ENCODE measurements around the gene LARP4. TPM values are rescaled to one million over a fixed set of nuclear protein-coding genes. Genes with fewer than 3 reads are reported as not detected.

Gene LARP4
- total RNA-seq, 6 donors from 2014 or later: 29.1 to 75.2 (median 45.4) TPM

DNA sequence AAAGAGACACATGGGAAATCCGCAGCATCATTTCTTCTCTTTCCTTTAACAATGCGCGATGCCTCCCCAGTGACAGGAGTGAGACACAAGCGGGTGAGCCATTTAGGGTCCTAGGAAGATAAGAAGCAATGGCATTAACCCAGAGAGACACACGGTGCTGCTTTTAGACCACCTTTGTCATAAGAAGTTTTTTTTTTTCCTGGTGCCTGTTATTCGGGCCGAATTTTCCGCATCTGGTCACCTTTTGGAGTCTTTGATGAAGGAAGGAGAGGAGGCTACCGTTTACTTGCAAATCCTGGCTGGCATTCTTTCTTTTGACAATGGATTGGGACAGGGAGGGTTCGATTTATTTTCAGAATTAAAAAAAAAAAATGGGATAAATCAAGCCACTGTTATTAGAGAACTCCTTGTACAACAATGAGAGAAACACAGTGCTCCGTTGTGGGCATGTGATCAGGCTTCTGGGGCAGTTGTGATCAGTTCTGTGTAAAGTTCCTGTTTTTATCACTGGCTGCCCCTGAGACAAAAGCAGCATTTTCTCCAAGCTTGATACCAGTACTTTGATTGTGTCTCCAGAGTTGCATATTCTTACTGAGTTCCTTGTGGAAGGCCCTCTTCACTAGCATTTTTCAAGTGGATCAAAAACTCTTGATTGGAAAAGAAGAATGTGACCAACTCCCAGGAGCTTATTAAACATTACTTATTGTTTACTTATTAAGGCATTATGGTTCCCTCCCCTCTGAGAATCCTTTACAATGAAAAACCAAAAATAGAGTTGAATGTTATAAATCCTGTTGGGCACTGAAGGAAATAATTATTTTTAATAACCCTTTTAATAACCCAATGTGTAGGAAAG is 105.2 kb downstream of the LARP4 start:
- Histone ChIP-seq H3K4me3 (peak overlapping the region; percentile 72 to 95 (median 88)), H3K27me3 (no peaks in the 10 kb centered on the region), H3K27ac (peak overlapping the region; percentile 92 to 99 (median 95)), H3K36me3 (no peaks in the 10 kb centered on the region), H3K9me3 (no peaks in the 10 kb centered on the region), H3K4me1 (peaks cover 41 to 55% (median 48%) of the 10 kb centered on the region in 4 donors)
- ATAC-seq (ENCODE audit: low FRiP score in 2 of 2): peak; percentile 30 to 53
- peak in 1 of 2 donors; percentile 58 for DNase-seq
- TF ChIP-seq CTCF (IDR thresholded peaks at IDR 0.05): no peak
- TF ChIP-seq POLR2A (IDR thresholded peaks at IDR 0.05): no peak
- TF ChIP-seq POLR2AphosphoS5 (IDR thresholded peaks at IDR 0.05): no peak
- no peak for TF ChIP-seq EP300 (IDR thresholded peaks at IDR 0.05)
- WGBS, 2 donors: 1 to 2% methylated on average over 11 of the region's 11 CpGs

DNA sequence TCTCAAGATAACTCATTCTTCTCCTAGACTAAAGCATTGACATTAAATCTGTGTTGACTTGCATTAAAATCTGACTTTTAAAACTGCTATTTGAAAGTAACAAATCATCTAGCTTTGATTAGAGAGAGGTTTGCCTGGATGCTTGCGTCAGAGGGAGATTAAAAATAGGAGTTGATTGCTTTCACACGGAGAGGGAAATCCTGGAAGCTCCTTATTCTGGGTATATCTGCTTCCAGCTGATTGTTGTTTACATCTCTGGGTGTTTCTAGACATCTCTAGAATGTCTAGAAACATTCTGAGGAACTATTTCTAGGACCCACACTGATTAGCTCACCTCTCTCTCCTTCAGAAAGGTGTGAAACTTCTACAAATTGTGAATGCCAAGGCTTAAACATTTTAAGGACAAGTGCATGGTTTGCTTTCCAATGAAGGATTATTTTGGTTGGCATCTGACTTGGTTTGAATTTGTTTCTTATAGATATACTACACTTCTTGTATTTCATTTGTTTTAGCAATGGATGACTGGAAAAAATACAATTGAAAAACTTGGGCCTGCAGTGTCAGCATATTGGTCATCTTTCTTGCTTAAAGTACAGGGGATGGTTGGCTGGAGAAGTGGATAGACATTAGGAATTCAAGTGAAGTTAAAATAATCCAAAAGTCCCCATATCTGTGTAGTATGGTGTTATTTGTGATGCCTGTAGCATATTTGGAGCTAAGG is 106.2 kb downstream of the LARP4 start:
- no peak for TF ChIP-seq CTCF (IDR thresholded peaks at IDR 0.05)
- no peak for TF ChIP-seq POLR2AphosphoS5 (IDR thresholded peaks at IDR 0.05)
- TF ChIP-seq POLR2A (IDR thresholded peaks at IDR 0.05): no peak
- no peak for TF ChIP-seq EP300 (IDR thresholded peaks at IDR 0.05)
- H3K27me3 ChIP-seq: no peaks in the 10 kb centered on the region
- H3K27ac ChIP-seq: peak overlapping the region in 1 of 4 donors; percentile 99
- no peak for ATAC-seq (ENCODE audit: low FRiP score in 2 of 2)
- peak overlapping the region in 2 of 4 donors; percentile 72 to 93 for H3K4me3 ChIP-seq
- H3K36me3 ChIP-seq: no peaks in the 10 kb centered on the region
- H3K4me1 ChIP-seq: peaks cover 41 to 55% (median 48%) of the 10 kb centered on the region in 4 donors
- no peak for DNase-seq
- no peaks in the 10 kb centered on the region for H3K9me3 ChIP-seq
- WGBS, 2 donors: 13 to 17% methylated on average over 2 of the region's 2 CpGs

DNA sequence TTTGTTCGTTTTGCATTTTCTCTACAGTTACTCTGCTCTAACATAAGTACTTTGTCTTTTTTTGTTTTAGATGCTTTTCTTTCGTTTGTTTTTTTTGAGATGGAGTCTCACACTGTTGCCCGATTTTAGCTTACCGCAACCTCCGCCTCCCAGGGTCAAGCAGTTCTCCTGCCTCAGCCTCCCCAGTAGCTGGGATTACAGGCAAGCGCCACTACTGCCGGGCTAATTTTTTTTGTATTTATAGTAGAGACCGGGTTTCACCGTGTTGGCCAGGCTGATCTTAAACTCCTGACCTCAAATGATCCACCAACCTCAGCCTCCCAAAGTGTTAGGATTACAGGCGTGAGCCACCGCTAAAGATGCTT is 106.8 kb downstream of the LARP4 start:
- WGBS, 2 donors: 81 to 82% methylated on average over 11 of the region's 11 CpGs
- Histone ChIP-seq H3K27ac (no peak overlapping the region), H3K9me3 (no peaks in the 10 kb centered on the region), H3K36me3 (no peaks in the 10 kb centered on the region), H3K4me3 (no peak overlapping the region), H3K27me3 (no peaks in the 10 kb centered on the region), H3K4me1 (peaks cover 41 to 55% (median 48%) of the 10 kb centered on the region in 4 donors)
- no peak for ATAC-seq (ENCODE audit: low FRiP score in 2 of 2)
- no peak for TF ChIP-seq EP300 (IDR thresholded peaks at IDR 0.05)
- TF ChIP-seq POLR2A (IDR thresholded peaks at IDR 0.05): no peak
- TF ChIP-seq CTCF (IDR thresholded peaks at IDR 0.05): no peak
- TF ChIP-seq POLR2AphosphoS5 (IDR thresholded peaks at IDR 0.05): no peak
- no peak for DNase-seq

GRCh38 chr12:50507930-50508329 is 107.2 kb downstream of the LARP4 start:
- TF ChIP-seq POLR2A (IDR thresholded peaks at IDR 0.05) (no peak), CTCF (IDR thresholded peaks at IDR 0.05) (no peak), POLR2AphosphoS5 (IDR thresholded peaks at IDR 0.05) (no peak)
- Histone ChIP-seq H3K27me3 (no peaks in the 10 kb centered on the region), H3K4me1 (peaks cover 41 to 55% (median 48%) of the 10 kb centered on the region in 4 donors), H3K9me3 (no peaks in the 10 kb centered on the region), H3K4me3 (no peak overlapping the region), H3K27ac (no peak overlapping the region), H3K36me3 (no peaks in the 10 kb centered on the region)
- DNase-seq (no peak), ATAC-seq (ENCODE audit: low FRiP score in 2 of 2) (no peak)
- WGBS, 2 donors: 62 to 69% methylated on average over 2 of the region's 2 CpGs

Data from upper lobe of left lung (tissue), 6 donors.